ENCODE measurements around the gene ZNF683.

DNA sequence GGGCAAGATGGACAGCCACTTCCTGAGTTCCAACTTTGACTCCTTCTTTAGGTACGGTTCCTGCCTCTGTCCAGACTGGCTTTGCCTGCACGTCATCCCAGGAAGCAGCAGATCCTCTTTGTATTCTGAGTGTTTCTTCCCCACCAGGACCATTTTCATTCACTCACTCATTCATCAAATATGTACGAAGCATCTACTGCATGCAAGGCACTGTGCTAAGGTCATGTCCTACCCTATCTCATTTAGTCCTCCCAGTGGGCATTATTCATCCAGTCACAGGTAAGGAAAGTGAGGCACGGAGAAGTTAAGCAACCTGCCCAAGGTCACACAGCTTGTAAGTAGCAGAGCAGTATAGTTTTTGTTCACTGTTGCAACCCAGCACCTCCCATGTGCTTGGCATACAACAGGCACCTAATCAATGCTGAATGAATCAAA, 32.5 kb downstream of the ZNF683 start:
- TF ChIP-seq, protein P1, sequence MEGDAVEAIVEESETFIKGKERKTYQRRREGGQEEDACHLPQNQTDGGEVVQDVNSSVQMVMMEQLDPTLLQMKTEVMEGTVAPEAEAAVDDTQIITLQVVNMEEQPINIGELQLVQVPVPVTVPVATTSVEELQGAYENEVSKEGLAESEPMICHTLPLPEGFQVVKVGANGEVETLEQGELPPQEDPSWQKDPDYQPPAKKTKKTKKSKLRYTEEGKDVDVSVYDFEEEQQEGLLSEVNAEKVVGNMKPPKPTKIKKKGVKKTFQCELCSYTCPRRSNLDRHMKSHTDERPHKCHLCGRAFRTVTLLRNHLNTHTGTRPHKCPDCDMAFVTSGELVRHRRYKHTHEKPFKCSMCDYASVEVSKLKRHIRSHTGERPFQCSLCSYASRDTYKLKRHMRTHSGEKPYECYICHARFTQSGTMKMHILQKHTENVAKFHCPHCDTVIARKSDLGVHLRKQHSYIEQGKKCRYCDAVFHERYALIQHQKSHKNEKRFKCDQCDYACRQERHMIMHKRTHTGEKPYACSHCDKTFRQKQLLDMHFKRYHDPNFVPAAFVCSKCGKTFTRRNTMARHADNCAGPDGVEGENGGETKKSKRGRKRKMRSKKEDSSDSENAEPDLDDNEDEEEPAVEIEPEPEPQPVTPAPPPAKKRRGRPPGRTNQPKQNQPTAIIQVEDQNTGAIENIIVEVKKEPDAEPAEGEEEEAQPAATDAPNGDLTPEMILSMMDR (IDR thresholded peaks at IDR 0.05), result no peak
- TF ChIP-seq POLR2A (IDR thresholded peaks at IDR 0.05), result no peak

Measured in right lobe of liver (tissue), 4 donors.